Neural progenitor cell (in vitro differentiated cells): Measurements from ENCODE around the gene ENPP6. TPM values are rescaled to one million over a fixed set of nuclear protein-coding genes. Genes with fewer than 3 reads are reported as not detected.

ENCODE experiments used
- DNase-seq: peaks from one replicate; pipeline ENCODE4 v3.0.0-alpha.2; 2016; ENCODE audit warnings: low spot score
- H2AFZ ChIP-seq: fragments of 200-600 bp; sonication (generic); replicated peaks from 2 replicates; pipeline ENCODE4 v1.6.1; 2016; ENCODE audit warnings: antibody characterized with exemption
- H3F3A ChIP-seq: fragments of 200-600 bp; sonication (generic); 2 replicates; pipeline ENCODE4 v1.6.1; 2016; ENCODE audit warnings: antibody characterized with exemption, low read depth
- H3K27ac ChIP-seq: fragments of 200-600 bp; sonication (generic); 2 replicates; pipeline ENCODE4 v1.5.1; 2016; ENCODE audit warnings: mild to moderate bottlenecking
- H3K27me3 ChIP-seq: fragments of 200-600 bp; sonication (generic); 2 replicates; pipeline ENCODE4 v1.6.1; 2016; ENCODE audit warnings: mild to moderate bottlenecking, moderate library complexity
- H3K36me3 ChIP-seq: fragments of 200-600 bp; sonication (generic); 2 replicates; pipeline ENCODE4 v1.5.1; 2016
- H3K4me1 ChIP-seq: fragments of 200-600 bp; sonication (generic); 2 replicates; pipeline ENCODE4 v1.6.1; 2016; ENCODE audit warnings: mixed run types
- H3K4me2 ChIP-seq: fragments of 200-600 bp; sonication (generic); 2 replicates; pipeline ENCODE4 v1.6.1; 2016
- H3K4me3 ChIP-seq: fragments of 200-600 bp; sonication (generic); 2 replicates; pipeline ENCODE4 v1.5.1; 2016
- H3K79me2 ChIP-seq: fragments of 200-600 bp; sonication (generic); 2 replicates; pipeline ENCODE4 v1.6.1; 2016; ENCODE audit warnings: low read depth
- H3K9ac ChIP-seq: fragments of 200-600 bp; sonication (generic); 2 replicates; pipeline ENCODE4 v1.6.1; 2016
- H3K9me3 ChIP-seq: fragments of 200-600 bp; sonication (generic); 2 replicates; pipeline ENCODE4 v1.5.1; 2016; ENCODE audit warnings: low read depth
- H4K20me1 ChIP-seq: fragments of 200-600 bp; sonication (generic); 2 replicates; pipeline ENCODE4 v1.6.1; 2016; ENCODE audit warnings: low read depth
- H3K27ac Mint-ChIP-seq: 3 replicates; pipeline ENCODE4 v1.8.0; 2021; ENCODE audit warnings: mixed read lengths
- H3K27me3 Mint-ChIP-seq: 2 replicates; pipeline ENCODE4 v1.8.0; 2022; ENCODE audit warnings: low read depth, mild to moderate bottlenecking, inconsistent platforms, moderate library complexity, mixed read lengths; ENCODE audit not compliant: insufficient read depth
- H3K36me3 Mint-ChIP-seq: 3 replicates; pipeline ENCODE4 v1.8.0; 2021; ENCODE audit warnings: mixed read lengths
- H3K4me1 Mint-ChIP-seq: 3 replicates; pipeline ENCODE4 v1.8.0; 2021; ENCODE audit warnings: mixed read lengths
- H3K4me3 Mint-ChIP-seq: 3 replicates; pipeline ENCODE4 v1.8.0; 2021; ENCODE audit warnings: mild to moderate bottlenecking, moderate library complexity, mixed read lengths
- H3K9me3 Mint-ChIP-seq: 3 replicates; pipeline ENCODE4 v1.8.0; 2020; ENCODE audit warnings: mixed read lengths
- CTCF ChIP-seq: fragments of 200-600 bp; sonication (generic); IDR thresholded peaks from 2 replicates; pipeline ENCODE4 v1.5.1; 2017; ENCODE audit warnings: antibody characterized with exemption, mild to moderate bottlenecking
- EZH2 ChIP-seq: fragments of 200-600 bp; sonication (generic); IDR thresholded peaks from 2 replicates; pipeline ENCODE4 v1.6.1; 2017; ENCODE audit warnings: antibody characterized with exemption, mild to moderate bottlenecking, moderate library complexity
- EZH2phosphoT487 ChIP-seq: fragments of 200-600 bp; sonication (generic); IDR thresholded peaks from 2 replicates; pipeline ENCODE4 v1.6.1; 2017; ENCODE audit warnings: antibody characterized with exemption
- total RNA-seq: library from RNA; depleted of rRNA; stranded (reverse); fragments of >200 nt; gene quantifications from 2 replicates; pipeline ENCODE4 v1.2.3, GENCODE V29; 2015; ENCODE audit warnings: low replicate concordance

ENPP6 gene
- total RNA-seq, 1 donor from 2014 or later: not detected

- no peak overlapping the region for H3K9ac ChIP-seq
- no peak overlapping the region for H3K27ac ChIP-seq
- no peak overlapping the region for H3K4me3 Mint-ChIP-seq
- H4K20me1 ChIP-seq: no peaks in the 10 kb centered on the region
- H3K79me2 ChIP-seq: no peaks in the 10 kb centered on the region
- no peak for DNase-seq
- no peak overlapping the region for H3K4me3 ChIP-seq
- H3K4me1 ChIP-seq: peaks cover 5% of the 10 kb centered on the region
- no peaks in the 10 kb centered on the region for H3K36me3 Mint-ChIP-seq
- H3K4me2 ChIP-seq: no peak overlapping the region
- peaks cover 12% of the 10 kb centered on the region for H3K4me1 Mint-ChIP-seq
- H3K27me3 ChIP-seq: peaks cover 37% of the 10 kb centered on the region
- H3K27me3 Mint-ChIP-seq: peaks cover 10% of the 10 kb centered on the region
- TF ChIP-seq EZH2phosphoT487 (no peak), EZH2 (no peak), CTCF (no peak)
- no peaks in the 10 kb centered on the region for H3K9me3 ChIP-seq
- no peaks in the 10 kb centered on the region for H3K9me3 Mint-ChIP-seq
- H3K36me3 ChIP-seq: no peaks in the 10 kb centered on the region
- H3K27ac Mint-ChIP-seq: no peak overlapping the region
- H2AFZ ChIP-seq: no peak overlapping the region
- peaks cover 7% of the 10 kb centered on the region for H3F3A ChIP-seq
Observed at GRCh38 chr4:184162596-184162995, 55.1 kb downstream of the ENPP6 start.

DNA sequence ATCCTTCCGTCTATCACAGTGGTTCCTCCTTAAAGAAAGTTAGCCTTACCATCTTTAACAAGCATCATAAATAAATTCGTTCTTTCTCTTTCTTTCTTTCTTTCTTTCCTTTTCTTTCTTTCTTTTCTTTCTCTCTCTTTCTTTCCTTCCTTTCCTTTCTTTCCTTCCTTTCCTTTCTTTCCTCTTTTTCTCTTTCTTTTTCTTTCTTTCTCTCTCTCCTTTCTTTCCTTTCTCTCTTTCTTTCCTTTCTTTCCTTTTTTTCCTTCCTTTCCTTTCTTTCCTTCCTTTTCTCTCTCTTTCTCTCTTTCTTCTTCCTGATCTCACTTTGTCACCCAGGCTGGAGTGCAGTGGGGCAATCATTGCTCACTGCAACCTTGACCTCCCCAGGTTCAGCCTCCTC is 60.4 kb downstream of the ENPP6 start:
- no peak overlapping the region for H3K4me3 Mint-ChIP-seq
- H3K27ac ChIP-seq: no peak overlapping the region
- H3K27me3 Mint-ChIP-seq: peaks cover 9% of the 10 kb centered on the region
- H3K36me3 ChIP-seq: no peaks in the 10 kb centered on the region
- no peak overlapping the region for H3K4me2 ChIP-seq
- H3K27ac Mint-ChIP-seq: no peak overlapping the region
- H3K9ac ChIP-seq: no peak overlapping the region
- no peaks in the 10 kb centered on the region for H3K36me3 Mint-ChIP-seq
- no peaks in the 10 kb centered on the region for H3K27me3 ChIP-seq
- TF ChIP-seq CTCF: no peak
- no peak for TF ChIP-seq EZH2phosphoT487
- no peak for TF ChIP-seq EZH2
- H3K4me3 ChIP-seq: no peak overlapping the region
- no peak overlapping the region for H2AFZ ChIP-seq
- no peaks in the 10 kb centered on the region for H3K4me1 Mint-ChIP-seq
- H3K79me2 ChIP-seq: no peaks in the 10 kb centered on the region
- no peaks in the 10 kb centered on the region for H3K4me1 ChIP-seq
- no peaks in the 10 kb centered on the region for H3K9me3 ChIP-seq
- DNase-seq: no peak
- H3K9me3 Mint-ChIP-seq: no peaks in the 10 kb centered on the region
- H4K20me1 ChIP-seq: no peaks in the 10 kb centered on the region
- no peaks in the 10 kb centered on the region for H3F3A ChIP-seq

- Mint-ChIP-seq H3K4me1 (no peaks in the 10 kb centered on the region), H3K27ac (no peak overlapping the region)
- TF ChIP-seq EZH2: no peak
- no peak for TF ChIP-seq CTCF
- TF ChIP-seq EZH2phosphoT487: no peak
Observed at GRCh38 chr4:184156163-184156920, 61.3 kb downstream of the ENPP6 start.

More at GRCh38 chr4:184156163-184156920, 61.3 kb downstream of the ENPP6 start:
- Histone ChIP-seq H3K36me3 (no peaks in the 10 kb centered on the region), H3K27ac (no peak overlapping the region), H3K4me1 (no peaks in the 10 kb centered on the region), H4K20me1 (no peaks in the 10 kb centered on the region), H3K9ac (no peak overlapping the region), H3K4me2 (no peak overlapping the region), H3F3A (no peaks in the 10 kb centered on the region), H3K4me3 (no peak overlapping the region), H3K27me3 (no peaks in the 10 kb centered on the region), H3K9me3 (no peaks in the 10 kb centered on the region), H2AFZ (no peak overlapping the region), H3K79me2 (no peaks in the 10 kb centered on the region)
- no peaks in the 10 kb centered on the region for H3K36me3 Mint-ChIP-seq
- H3K9me3 Mint-ChIP-seq: no peaks in the 10 kb centered on the region
- H3K4me3 Mint-ChIP-seq: no peak overlapping the region
- no peak for DNase-seq
- peaks cover 7% of the 10 kb centered on the region for H3K27me3 Mint-ChIP-seq
